GM23338 (cell line): Measurements from ENCODE around the gene PIGR. TPM values are rescaled to one million over a fixed set of nuclear protein-coding genes. Genes with fewer than 3 reads are reported as not detected.

Source experiments
- ATAC-seq: fragments of 200-7000 bp; cut with Tn5 transposase; 3 replicates; pipeline ENCODE4 v1.9.1; 2020
- DNase-seq: peaks from one replicate; pipeline ENCODE4 v3.0.0-alpha.2; 2015; ENCODE audit warnings: low spot score
- H2AFZ ChIP-seq: fragments of 200-600 bp; sonication (generic); 2 replicates; pipeline ENCODE4 v1.8.0; 2016; ENCODE audit warnings: antibody characterized with exemption, mild to moderate bottlenecking, moderate library complexity
- H3F3A ChIP-seq: fragments of 200-600 bp; sonication (generic); replicated peaks from 2 replicates; pipeline ENCODE4 v1.8.0; 2017; ENCODE audit warnings: antibody characterized with exemption, mixed run types, low read depth
- H3K27ac ChIP-seq: fragments of 200-600 bp; sonication (generic); 2 replicates; pipeline ENCODE4 v1.6.1; 2016; ENCODE audit warnings: low read depth
- H3K27me3 ChIP-seq: fragments of 200-600 bp; sonication (generic); 2 replicates; pipeline ENCODE4 v1.8.0; 2016; ENCODE audit warnings: mild to moderate bottlenecking, mixed run types, moderate library complexity; ENCODE audit not compliant: insufficient read depth
- H3K36me3 ChIP-seq: fragments of 200-600 bp; sonication (generic); 2 replicates; pipeline ENCODE4 v1.8.0; 2016; ENCODE audit warnings: mild to moderate bottlenecking; ENCODE audit not compliant: insufficient read depth
- H3K4me1 ChIP-seq: fragments of 200-600 bp; sonication (generic); 2 replicates; pipeline ENCODE4 v1.8.0; 2016; ENCODE audit warnings: mild to moderate bottlenecking, moderate library complexity; ENCODE audit not compliant: insufficient read depth
- H3K4me2 ChIP-seq: fragments of 200-600 bp; sonication (generic); 2 replicates; pipeline ENCODE4 v1.7.1; 2017; ENCODE audit warnings: mixed run types
- H3K4me3 ChIP-seq: fragments of 200-600 bp; sonication (generic); 2 replicates; pipeline ENCODE4 v1.6.1; 2016; ENCODE audit warnings: mixed run types
- H3K79me2 ChIP-seq: fragments of 200-600 bp; sonication (generic); replicated peaks from 2 replicates; pipeline ENCODE4 v1.8.0; 2017; ENCODE audit warnings: mild to moderate bottlenecking; ENCODE audit not compliant: insufficient read depth
- H3K9me2 ChIP-seq: fragments of 200-600 bp; sonication (generic); 2 replicates; pipeline ENCODE4 v1.8.0; 2017; ENCODE audit not compliant: insufficient read depth
- H4K20me1 ChIP-seq: fragments of 200-600 bp; sonication (generic); replicated peaks from 2 replicates; pipeline ENCODE4 v1.8.0; 2017; ENCODE audit warnings: mild to moderate bottlenecking; ENCODE audit not compliant: insufficient read depth
- H3K27ac Mint-ChIP-seq: 2 replicates; pipeline ENCODE4 v1.8.0; 2020; ENCODE audit warnings: inconsistent platforms, mild to moderate bottlenecking, moderate library complexity, mixed read lengths
- H3K27me3 Mint-ChIP-seq: 3 replicates; pipeline ENCODE4 v1.8.0; 2022; ENCODE audit warnings: low read depth, mild to moderate bottlenecking, moderate library complexity, mixed read lengths, inconsistent platforms; ENCODE audit not compliant: insufficient read depth, poor library complexity
- H3K36me3 Mint-ChIP-seq: 3 replicates; pipeline ENCODE4 v1.8.0; 2021; ENCODE audit warnings: low read depth, mild to moderate bottlenecking, inconsistent platforms, moderate library complexity, mixed read lengths
- H3K4me1 Mint-ChIP-seq: 3 replicates; pipeline ENCODE4 v1.8.0; 2020; ENCODE audit warnings: mild to moderate bottlenecking, inconsistent platforms, mixed read lengths
- H3K4me3 Mint-ChIP-seq: 3 replicates; pipeline ENCODE4 v1.8.0; 2021; ENCODE audit warnings: moderate library complexity, mild to moderate bottlenecking, inconsistent platforms, mixed read lengths
- H3K9me3 Mint-ChIP-seq: 3 replicates; pipeline ENCODE4 v1.8.0; 2020; ENCODE audit warnings: moderate library complexity, mild to moderate bottlenecking, inconsistent platforms, mixed read lengths
- CREB1 ChIP-seq: fragments of 250-450 bp; sonication (Bioruptor Pico); IDR thresholded peaks from 2 replicates; pipeline ENCODE4 v1.5.0; 2020; ENCODE audit warnings: low read depth, mild to moderate bottlenecking, moderate library complexity
- EZH2 ChIP-seq: fragments of 200-600 bp; sonication (generic); IDR thresholded peaks from one replicate; pipeline ENCODE4 v1.8.0; 2017; ENCODE audit warnings: antibody characterized with exemption, mild to moderate bottlenecking, low read depth; ENCODE audit not compliant: unreplicated experiment
- EZH2phosphoT487 ChIP-seq: fragments of 200-600 bp; sonication (generic); IDR thresholded peaks from one replicate; pipeline ENCODE4 v1.8.1; 2018; ENCODE audit warnings: antibody characterized with exemption; ENCODE audit not compliant: unreplicated experiment
- JUNB ChIP-seq: IDR thresholded peaks from one replicate; pipeline ENCODE4 v1.6.1; 2016; ENCODE audit warnings: antibody characterized with exemption; ENCODE audit not compliant: unreplicated experiment
- NANOG ChIP-seq: IDR thresholded peaks from 2 replicates; pipeline ENCODE4 v1.6.1; 2016; ENCODE audit warnings: antibody characterized with exemption, borderline replicate concordance
- POLR2AphosphoS5 ChIP-seq: IDR thresholded peaks from 2 replicates; pipeline ENCODE4 v1.6.1; 2016; ENCODE audit warnings: antibody characterized with exemption, low read depth
- STAT1 ChIP-seq: IDR thresholded peaks from one replicate; pipeline ENCODE4 v1.6.1; 2016; ENCODE audit warnings: antibody characterized with exemption; ENCODE audit not compliant: unreplicated experiment
- ZNF114 ChIP-seq: fragments of 250-450 bp; sonication (Bioruptor Pico); IDR thresholded peaks from 2 replicates; pipeline ENCODE4 v1.5.0; 2020; ENCODE audit warnings: mild to moderate bottlenecking, moderate library complexity
- ZNF331 ChIP-seq: fragments of 250-450 bp; sonication (Bioruptor Pico); IDR thresholded peaks from 2 replicates; pipeline ENCODE4 v1.5.0; 2020; ENCODE audit warnings: low read depth, mild to moderate bottlenecking, moderate library complexity
- polyA plus RNA-seq: library from polyadenylated mRNA; unstranded; fragments of >200 nt; fragmentation: Nextera tagmentation; extraction: Ambion mirVana; gene quantifications from 2 replicates; pipeline ENCODE4 v1.2.1, GENCODE V29; 2016
- total RNA-seq: library from RNA; depleted of rRNA; stranded (reverse); fragments of >200 nt; shearing (Covaris generic); gene quantifications from 2 replicates; pipeline ENCODE4 v1.2.3, GENCODE V29; 2014
- TF ChIP-seq, protein P1 (sequence below): IDR thresholded peaks from 2 replicates; pipeline ENCODE4 v1.6.1; 2016; ENCODE audit warnings: antibody characterized with exemption
- TF ChIP-seq, protein P2 (sequence below): IDR thresholded peaks from one replicate; pipeline ENCODE4 v1.6.1; 2018; ENCODE audit warnings: antibody characterized with exemption; ENCODE audit not compliant: unreplicated experiment
- TF ChIP-seq, protein P3 (sequence below), 2 experiments: fragments of 200-600 bp in 1 of 2; sonication (generic) in 1 of 2; conservative IDR thresholded peaks; 2 replicates each; pipeline versions ENCODE4 v1.5.1 to v1.6.1; 2016 to 2017; ENCODE audit warnings: antibody characterized with exemption in 2 of 2, low read depth in 2 of 2, mild to moderate bottlenecking in 2 of 2, moderate library complexity in 1 of 2
- TF ChIP-seq, protein P4 (sequence below): fragments of 250-450 bp; sonication (Bioruptor Pico); IDR thresholded peaks from 2 replicates; pipeline ENCODE4 v1.5.0; 2020; ENCODE audit warnings: mild to moderate bottlenecking, moderate library complexity

PIGR gene
- total and polyA plus RNA-seq, 2 experiments from 2014 or later = not detected

DNA sequence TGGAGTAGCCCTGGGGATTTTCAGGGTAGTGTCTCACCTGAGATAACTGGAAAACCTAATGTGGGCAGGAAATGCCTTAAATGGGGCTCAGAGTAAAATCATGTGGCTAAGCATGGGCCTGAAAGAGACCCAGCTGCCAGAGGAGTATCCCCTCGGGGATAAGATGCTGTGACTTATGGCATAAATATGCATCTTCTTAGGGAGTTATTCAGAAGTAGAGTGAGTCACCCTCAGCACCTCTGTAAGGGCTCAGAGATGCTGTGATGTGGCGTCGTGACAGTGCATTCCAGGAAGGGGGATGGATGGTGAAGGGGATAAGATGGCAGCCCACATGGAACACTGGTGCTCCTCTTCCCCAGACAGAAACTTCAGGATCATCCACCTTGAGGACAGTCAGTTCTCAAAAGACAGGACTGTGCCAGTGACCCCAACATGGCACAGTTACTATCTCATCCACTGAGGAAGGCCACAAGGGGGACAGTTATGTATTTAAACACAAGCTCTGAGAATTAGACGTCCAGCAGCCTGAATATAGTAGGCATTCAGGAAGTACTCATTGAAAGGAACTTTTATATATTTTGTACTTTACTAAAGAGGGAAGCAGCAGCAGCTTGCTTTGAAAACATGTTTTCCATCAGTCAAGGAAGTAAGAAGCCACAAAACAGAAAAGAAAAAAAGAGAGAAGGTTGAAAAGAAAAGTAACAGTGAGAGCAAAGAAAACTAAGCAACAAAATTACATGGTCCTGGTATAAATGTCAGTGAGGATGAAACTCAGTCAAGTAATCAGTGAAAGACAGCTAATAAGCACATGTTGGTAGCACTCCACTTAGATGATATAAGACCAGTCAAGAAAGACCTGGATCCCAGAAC lies 40.7 kb downstream of the PIGR start:
- Mint-ChIP-seq H3K9me3 (no peaks in the 10 kb centered on the region), H3K27me3 (peaks cover 23% of the 10 kb centered on the region), H3K36me3 (no peaks in the 10 kb centered on the region), H3K4me1 (peaks cover 19% of the 10 kb centered on the region), H3K27ac (no peak overlapping the region), H3K4me3 (no peak overlapping the region)
- TF ChIP-seq ZNF331 (CRISPR knock-in tag) = no peak
- TF ChIP-seq EZH2phosphoT487 = no peak
- TF ChIP-seq, protein P1, sequence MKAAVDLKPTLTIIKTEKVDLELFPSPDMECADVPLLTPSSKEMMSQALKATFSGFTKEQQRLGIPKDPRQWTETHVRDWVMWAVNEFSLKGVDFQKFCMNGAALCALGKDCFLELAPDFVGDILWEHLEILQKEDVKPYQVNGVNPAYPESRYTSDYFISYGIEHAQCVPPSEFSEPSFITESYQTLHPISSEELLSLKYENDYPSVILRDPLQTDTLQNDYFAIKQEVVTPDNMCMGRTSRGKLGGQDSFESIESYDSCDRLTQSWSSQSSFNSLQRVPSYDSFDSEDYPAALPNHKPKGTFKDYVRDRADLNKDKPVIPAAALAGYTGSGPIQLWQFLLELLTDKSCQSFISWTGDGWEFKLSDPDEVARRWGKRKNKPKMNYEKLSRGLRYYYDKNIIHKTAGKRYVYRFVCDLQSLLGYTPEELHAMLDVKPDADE = no peak
- TF ChIP-seq EZH2 = no peak
- no peak for TF ChIP-seq JUNB
- no peak for TF ChIP-seq CREB1 (CRISPR knock-in tag)
- TF ChIP-seq NANOG = no peak
- no peak for TF ChIP-seq POLR2AphosphoS5
- TF ChIP-seq, protein P2, sequence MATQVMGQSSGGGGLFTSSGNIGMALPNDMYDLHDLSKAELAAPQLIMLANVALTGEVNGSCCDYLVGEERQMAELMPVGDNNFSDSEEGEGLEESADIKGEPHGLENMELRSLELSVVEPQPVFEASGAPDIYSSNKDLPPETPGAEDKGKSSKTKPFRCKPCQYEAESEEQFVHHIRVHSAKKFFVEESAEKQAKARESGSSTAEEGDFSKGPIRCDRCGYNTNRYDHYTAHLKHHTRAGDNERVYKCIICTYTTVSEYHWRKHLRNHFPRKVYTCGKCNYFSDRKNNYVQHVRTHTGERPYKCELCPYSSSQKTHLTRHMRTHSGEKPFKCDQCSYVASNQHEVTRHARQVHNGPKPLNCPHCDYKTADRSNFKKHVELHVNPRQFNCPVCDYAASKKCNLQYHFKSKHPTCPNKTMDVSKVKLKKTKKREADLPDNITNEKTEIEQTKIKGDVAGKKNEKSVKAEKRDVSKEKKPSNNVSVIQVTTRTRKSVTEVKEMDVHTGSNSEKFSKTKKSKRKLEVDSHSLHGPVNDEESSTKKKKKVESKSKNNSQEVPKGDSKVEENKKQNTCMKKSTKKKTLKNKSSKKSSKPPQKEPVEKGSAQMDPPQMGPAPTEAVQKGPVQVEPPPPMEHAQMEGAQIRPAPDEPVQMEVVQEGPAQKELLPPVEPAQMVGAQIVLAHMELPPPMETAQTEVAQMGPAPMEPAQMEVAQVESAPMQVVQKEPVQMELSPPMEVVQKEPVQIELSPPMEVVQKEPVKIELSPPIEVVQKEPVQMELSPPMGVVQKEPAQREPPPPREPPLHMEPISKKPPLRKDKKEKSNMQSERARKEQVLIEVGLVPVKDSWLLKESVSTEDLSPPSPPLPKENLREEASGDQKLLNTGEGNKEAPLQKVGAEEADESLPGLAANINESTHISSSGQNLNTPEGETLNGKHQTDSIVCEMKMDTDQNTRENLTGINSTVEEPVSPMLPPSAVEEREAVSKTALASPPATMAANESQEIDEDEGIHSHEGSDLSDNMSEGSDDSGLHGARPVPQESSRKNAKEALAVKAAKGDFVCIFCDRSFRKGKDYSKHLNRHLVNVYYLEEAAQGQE = no peak
- no peak for TF ChIP-seq STAT1
- TF ChIP-seq, protein P3, sequence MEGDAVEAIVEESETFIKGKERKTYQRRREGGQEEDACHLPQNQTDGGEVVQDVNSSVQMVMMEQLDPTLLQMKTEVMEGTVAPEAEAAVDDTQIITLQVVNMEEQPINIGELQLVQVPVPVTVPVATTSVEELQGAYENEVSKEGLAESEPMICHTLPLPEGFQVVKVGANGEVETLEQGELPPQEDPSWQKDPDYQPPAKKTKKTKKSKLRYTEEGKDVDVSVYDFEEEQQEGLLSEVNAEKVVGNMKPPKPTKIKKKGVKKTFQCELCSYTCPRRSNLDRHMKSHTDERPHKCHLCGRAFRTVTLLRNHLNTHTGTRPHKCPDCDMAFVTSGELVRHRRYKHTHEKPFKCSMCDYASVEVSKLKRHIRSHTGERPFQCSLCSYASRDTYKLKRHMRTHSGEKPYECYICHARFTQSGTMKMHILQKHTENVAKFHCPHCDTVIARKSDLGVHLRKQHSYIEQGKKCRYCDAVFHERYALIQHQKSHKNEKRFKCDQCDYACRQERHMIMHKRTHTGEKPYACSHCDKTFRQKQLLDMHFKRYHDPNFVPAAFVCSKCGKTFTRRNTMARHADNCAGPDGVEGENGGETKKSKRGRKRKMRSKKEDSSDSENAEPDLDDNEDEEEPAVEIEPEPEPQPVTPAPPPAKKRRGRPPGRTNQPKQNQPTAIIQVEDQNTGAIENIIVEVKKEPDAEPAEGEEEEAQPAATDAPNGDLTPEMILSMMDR (conservative IDR thresholded peaks at IDR 0.05; ENCODE audit: low read depth in 2 of 2) = no peak
- TF ChIP-seq ZNF114 (CRISPR knock-in tag) = no peak
- TF ChIP-seq, protein P4, sequence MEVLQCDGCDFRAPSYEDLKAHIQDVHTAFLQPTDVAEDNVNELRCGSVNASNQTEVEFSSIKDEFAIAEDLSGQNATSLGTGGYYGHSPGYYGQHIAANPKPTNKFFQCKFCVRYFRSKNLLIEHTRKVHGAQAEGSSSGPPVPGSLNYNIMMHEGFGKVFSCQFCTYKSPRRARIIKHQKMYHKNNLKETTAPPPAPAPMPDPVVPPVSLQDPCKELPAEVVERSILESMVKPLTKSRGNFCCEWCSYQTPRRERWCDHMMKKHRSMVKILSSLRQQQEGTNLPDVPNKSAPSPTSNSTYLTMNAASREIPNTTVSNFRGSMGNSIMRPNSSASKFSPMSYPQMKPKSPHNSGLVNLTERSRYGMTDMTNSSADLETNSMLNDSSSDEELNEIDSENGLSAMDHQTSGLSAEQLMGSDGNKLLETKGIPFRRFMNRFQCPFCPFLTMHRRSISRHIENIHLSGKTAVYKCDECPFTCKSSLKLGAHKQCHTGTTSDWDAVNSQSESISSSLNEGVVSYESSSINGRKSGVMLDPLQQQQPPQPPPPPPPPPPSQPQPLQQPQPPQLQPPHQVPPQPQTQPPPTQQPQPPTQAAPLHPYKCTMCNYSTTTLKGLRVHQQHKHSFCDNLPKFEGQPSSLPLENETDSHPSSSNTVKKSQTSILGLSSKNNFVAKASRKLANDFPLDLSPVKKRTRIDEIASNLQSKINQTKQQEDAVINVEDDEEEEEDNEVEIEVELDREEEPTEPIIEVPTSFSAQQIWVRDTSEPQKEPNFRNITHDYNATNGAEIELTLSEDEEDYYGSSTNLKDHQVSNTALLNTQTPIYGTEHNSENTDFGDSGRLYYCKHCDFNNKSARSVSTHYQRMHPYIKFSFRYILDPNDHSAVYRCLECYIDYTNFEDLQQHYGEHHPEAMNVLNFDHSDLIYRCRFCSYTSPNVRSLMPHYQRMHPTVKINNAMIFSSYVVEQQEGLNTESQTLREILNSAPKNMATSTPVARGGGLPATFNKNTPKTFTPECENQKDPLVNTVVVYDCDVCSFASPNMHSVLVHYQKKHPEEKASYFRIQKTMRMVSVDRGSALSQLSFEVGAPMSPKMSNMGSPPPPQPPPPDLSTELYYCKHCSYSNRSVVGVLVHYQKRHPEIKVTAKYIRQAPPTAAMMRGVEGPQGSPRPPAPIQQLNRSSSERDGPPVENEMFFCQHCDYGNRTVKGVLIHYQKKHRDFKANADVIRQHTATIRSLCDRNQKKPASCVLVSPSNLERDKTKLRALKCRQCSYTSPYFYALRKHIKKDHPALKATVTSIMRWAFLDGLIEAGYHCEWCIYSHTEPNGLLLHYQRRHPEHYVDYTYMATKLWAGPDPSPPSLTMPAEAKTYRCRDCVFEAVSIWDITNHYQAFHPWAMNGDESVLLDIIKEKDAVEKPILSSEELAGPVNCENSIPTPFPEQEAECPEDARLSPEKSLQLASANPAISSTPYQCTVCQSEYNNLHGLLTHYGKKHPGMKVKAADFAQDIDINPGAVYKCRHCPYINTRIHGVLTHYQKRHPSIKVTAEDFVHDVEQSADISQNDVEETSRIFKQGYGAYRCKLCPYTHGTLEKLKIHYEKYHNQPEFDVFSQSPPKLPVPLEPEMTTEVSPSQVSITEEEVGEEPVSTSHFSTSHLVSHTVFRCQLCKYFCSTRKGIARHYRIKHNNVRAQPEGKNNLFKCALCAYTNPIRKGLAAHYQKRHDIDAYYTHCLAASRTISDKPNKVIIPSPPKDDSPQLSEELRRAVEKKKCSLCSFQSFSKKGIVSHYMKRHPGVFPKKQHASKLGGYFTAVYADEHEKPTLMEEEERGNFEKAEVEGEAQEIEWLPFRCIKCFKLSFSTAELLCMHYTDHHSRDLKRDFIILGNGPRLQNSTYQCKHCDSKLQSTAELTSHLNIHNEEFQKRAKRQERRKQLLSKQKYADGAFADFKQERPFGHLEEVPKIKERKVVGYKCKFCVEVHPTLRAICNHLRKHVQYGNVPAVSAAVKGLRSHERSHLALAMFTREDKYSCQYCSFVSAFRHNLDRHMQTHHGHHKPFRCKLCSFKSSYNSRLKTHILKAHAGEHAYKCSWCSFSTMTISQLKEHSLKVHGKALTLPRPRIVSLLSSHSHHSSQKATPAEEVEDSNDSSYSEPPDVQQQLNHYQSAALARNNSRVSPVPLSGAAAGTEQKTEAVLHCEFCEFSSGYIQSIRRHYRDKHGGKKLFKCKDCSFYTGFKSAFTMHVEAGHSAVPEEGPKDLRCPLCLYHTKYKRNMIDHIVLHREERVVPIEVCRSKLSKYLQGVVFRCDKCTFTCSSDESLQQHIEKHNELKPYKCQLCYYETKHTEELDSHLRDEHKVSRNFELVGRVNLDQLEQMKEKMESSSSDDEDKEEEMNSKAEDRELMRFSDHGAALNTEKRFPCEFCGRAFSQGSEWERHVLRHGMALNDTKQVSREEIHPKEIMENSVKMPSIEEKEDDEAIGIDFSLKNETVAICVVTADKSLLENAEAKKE (CRISPR knock-in tag) = no peak
- Histone ChIP-seq H3K9me2 (0 out of 2 replicates have a peak, but pooled peaks cover 4% of the 10 kb centered on the region), H3K4me1 (peaks cover 4% of the 10 kb centered on the region), H3K27ac (no peak overlapping the region), H3K4me2 (no peak overlapping the region), H3K4me3 (no peak overlapping the region), H2AFZ (no peak overlapping the region), H3K79me2 (no peaks in the 10 kb centered on the region), H4K20me1 (no peaks in the 10 kb centered on the region), H3K36me3 (no peaks in the 10 kb centered on the region), H3F3A (peaks cover 6% of the 10 kb centered on the region; the same call in 1 of the 2 replicates), H3K27me3 (peaks cover 28% of the 10 kb centered on the region)
- no peak for ATAC-seq
- no peak for DNase-seq
